Activated CD4-positive, alpha-beta T cell treated with anti-CD3 and anti-CD28 coated beads, Interleukin-2, Interleukin-6, amounts not matched to agents 100 ng/mL and 50 ng/mL, durations not matched to agents 16 hours and 8 hours (primary cell): Measurements from ENCODE around the gene POLA1.

Experiments
- DNase-seq: peaks from one replicate; pipeline ENCODE4 v3.0.0-alpha.2; 2020

POLA1 gene

DNA sequence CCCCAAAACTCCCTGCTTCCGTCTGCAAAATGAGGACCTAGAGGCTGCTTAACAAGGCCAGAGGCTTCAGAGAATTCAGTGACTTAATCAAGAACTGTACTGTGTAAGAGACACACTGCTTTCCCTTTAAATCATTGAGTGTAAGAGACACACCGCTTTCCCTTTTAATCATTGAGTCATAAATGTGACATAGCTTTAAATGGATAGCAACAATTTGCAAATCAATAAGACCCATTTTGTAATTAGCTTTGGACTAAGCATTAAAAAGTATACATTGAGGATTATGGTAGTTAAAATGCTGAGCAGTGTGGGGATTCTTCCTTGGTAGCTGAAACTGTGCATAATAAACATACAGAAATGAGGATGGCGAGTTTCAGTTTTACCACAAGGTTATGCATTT lies 290.2 kb downstream of the POLA1 start:
- DNase-seq, result no peak

DNA sequence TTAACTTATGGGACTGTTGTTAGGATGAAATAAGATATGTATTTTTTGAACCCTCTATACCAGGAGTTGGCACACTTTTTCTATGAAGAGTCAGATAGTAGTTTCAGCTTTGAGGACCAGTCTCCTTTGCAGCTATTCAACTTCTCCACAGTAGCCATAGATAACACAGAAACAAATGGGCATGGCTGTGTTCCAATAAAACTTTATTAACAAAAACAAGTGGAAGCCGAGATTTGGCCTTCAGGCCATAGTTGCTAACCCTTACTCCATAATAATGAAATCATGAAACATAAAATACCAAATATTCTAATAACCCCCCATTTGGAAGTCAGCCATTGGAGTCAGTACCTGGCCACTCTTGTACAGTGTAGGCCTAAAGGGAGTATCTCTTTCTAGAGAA lies 291.4 kb downstream of the POLA1 start:
- DNase-seq, result no peak

DNA sequence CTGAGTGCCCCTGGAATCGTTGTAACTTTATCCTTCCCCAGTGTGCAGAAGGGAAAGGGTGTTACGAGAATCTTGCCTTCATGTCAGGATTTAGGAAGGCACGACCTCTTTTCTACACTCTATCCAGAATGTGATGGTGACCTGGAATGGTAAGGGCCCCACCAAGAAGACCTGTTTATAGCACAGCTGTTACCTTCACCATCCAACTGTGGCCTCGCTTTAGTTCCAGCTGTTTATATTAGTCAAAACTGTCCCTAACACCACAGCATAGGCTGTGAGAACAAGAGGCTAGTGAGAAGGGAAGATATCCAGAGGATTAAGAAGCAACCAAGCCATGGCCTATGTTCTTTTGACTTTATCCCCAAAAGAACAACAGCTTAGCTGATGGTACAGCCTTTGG lies 294.0 kb downstream of the POLA1 start:
- DNase-seq, result no peak

DNA sequence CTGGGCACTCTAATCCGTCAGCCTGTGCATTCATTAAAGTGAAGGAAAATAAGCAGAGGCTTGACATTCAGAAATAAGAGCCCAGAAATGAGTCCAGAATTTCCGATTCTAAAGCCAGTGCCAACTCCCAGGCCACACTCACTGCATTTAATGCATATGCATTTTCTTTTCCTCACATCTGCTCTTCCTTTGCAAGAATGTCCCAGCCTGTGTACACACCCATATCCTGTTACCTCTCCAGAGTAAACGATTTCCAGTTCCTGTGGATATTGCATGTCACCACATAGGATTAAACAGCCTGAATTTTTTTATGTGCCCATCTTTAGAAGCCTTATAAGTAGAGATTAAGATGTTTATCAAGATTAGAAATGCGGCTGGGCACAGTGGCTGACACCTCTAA lies 294.6 kb downstream of the POLA1 start:
- no peak for DNase-seq

DNA sequence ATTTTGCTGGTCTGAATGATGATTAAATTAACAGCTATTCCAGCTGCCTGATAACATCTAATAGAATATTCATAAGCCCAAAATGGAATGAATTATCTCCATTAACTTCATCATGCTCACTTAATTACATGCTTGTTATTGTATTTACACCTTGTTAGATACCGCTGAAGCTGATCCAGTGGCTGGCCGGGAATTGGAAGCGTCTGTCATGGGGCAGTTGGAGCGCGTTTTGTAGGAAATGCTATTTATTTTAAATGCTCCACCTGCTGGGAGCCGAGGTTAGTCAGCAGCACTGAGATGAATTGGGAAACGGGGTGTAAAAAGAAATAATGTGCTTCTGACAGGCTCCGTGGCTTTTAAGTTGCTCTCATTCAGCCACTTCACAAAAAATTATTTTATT lies 296.8 kb downstream of the POLA1 start:
- no peak for DNase-seq

DNA sequence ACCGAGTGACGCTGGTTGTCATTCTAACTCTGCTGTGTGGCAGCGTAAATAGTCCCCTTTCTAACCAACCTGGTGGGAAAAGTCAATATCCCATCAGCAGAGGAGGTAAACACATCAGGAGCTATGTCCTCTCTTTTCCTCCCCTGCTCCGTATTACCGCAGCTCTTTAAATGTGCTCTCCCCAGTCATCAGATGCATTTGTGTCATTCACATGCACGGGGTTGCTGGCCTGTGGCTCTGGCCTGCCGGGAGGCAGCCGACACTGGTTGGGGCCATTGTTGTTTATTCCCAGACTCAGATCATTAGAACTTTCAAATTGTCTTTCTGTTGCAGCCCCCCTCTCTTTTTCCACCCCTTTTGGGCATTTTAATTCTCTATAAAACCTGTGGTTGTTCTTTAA lies 300.2 kb downstream of the POLA1 start:
- DNase-seq, result no peak

DNA sequence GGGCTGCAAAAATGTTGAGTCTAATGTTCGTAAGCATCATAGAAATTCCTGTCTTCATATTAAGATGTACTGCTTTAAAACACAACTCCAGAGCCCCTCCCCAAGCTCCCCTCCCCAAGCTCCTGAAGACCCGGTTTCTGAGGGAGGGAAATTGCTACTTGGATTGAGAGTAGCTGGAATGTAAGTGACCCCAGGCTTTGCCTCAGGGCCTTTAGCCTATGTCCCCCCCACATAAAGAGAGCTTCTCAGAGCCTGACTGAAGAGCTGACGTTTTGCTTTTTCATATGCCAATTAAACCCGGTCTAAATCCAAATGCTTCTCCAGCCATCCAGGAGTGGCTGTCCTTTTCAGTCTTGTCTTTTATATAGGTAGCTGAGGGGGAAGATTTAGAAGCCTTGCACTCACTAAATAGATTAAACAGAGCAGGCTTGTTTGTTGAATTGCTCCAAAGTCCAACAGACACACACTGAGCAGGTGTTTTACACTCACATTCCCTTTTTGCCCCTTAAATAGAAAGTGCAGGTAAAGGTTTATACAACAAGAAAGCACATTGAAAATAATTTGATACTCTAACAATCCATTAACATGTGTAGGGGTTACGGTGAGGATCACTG lies 302.5 kb downstream of the POLA1 start:
- no peak for DNase-seq

DNA sequence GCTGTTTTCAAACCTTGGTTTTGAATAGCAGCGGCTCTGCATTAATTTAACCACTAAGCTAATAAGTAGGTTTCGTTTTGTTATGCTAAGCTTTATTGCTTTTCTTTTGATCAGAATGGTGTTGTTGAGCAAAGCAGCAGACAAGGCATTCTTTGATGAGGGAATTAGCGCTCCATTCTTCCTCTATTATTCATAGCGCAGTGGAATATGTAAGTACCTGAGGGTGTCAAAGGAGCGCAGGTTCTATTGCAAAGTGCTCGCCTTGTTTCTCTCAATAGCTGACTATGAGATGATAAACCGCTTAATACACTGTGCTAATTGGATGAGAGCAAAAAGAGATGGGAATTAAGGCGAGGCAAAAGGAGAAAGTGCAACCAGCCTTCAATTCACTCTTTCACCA lies 305.8 kb downstream of the POLA1 start:
- DNase-seq, result no peak

DNA sequence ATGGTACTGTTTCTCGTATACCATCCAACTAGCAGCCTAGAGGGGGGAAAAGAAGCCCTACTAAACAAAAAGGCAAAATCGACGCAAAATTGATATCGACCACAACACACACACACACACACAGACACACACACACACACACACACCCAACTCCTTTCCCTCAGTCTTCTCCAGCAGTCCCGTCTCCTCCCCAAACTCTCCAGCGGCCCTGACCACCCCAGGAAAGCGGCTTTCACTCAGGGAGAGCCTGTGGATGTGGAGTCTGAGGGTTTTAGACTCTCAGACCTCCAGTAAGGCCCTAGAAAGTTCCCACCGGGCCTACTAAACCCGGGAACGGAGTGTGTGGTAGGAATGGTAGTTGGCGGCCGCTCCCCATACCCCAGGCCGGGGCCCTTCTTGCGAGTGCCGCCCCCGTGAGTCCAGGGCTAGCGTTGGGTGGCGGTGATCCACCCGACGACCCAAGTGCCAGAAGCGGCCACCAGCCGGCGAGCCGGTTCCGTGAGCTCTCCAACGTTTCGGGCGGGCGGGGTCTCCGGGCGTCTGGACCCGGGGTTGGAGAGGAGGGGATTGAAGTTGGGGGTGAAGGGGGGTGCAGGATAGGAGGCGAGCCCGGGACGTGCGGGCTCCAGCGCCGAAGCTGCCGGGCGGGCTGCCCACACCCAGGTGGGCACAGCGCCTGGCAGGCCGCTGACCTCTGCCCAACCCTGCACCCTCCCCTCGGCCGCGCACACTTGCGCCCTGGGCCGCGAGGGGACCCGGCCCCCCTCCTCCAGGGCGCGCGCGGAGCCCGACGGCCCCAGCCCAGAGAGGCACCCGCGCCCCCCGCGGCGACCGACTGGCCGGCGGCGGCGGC lies 308.3 kb downstream of the POLA1 start:
- DNase-seq, result no peak

DNA sequence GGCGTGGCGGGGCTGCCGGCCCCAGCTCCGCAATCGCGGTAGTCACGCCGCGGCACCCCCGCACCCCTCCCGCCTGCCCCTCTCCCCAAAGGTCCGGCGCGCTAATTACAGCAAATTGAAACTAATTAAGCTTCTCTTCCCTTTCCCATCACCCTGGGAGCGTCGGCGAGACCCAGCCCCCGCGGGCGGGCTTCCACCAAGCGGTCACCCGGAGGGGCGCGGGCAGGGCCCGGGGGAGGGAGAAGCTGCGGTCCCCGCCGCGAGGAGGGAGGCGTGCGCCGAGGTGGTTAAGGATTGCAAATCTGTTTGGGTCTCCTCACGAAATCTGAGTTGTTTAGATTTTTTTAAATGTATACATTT lies 308.9 kb downstream of the POLA1 start:
- DNase-seq, result no peak

DNA sequence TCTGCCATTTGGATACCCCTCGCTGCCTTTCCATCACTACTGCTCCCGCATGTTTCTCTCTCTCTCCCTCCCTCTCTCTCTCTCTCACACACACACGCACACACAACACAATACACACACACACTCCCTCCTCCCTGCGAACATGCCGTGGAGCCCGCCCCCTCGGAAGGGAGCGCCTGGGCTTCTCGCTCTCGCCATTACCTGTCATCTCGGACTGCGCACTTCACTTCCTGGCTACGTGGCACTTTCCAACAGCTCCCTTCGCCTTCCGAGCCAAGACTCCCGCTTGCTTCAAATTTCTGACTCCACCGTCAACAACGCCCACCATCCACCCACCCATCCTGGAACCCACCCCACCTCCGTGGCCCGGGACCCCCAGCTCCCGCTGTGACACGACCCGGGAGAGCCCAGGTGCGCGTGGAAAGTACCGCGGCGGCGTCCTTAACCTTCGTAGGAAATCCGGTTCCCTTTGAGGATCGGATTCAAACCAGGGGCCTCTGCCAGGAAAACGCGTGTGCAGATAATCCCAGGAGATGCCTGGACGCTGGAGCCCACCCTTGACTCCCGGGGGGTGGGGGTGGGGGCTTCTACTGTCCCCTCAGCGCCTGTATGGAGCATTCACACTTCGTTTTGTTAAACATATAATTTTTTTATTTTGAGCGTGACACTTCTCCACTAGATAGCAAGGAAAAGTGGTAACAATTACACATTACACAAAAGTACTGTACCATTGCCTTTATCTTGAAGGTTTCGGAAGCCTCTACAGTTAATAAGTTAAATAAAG lies 309.5 kb downstream of the POLA1 start:
- no peak for DNase-seq

DNA sequence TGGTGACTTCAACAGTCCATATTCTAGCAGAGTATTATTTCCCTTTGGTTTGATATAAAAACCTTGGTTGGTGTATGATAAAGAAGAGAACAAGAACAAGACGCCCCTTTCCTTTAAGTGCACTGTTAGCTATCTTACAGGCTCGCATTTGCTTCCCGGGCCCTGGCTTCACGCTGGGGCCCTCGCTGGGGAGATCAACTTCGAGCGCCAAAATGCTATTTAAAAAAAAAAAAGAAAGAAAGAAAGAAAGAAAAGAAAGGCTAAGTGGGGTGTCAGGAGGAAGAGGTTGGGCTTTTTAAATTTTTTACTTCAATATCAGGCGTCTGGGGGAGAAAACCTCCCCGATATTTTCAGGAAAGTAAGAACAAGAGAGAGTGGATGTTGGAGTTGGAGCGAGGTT lies 310.3 kb downstream of the POLA1 start:
- no peak for DNase-seq

DNA sequence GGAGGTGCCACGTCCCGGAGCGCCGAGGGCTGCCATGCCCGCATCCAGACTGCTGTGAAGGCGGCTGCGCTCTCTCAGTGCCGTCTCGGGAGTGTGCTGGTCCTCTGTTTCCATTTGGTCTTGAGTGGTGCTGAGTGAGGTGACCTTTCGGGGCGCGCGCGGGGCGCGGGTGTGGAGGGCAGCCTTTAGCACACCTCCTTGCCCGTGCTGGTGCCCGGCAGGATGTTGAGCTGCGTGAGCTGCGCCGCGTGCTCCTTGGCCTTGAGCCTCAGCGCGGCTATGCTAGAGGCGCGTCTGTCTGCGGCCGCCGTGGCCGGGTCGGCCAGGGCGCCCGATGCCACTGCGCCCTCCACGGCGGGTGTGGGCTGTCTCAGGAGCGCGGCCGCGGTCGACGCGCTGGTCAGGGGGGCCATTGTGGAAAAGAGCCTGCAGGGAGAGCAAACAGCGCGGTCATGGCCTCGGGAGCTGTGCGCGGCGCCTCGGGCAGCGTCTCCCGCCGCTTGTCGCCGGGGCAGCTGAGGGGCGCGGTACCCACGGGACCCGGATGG lies 310.8 kb downstream of the POLA1 start:
- no peak for DNase-seq

DNA sequence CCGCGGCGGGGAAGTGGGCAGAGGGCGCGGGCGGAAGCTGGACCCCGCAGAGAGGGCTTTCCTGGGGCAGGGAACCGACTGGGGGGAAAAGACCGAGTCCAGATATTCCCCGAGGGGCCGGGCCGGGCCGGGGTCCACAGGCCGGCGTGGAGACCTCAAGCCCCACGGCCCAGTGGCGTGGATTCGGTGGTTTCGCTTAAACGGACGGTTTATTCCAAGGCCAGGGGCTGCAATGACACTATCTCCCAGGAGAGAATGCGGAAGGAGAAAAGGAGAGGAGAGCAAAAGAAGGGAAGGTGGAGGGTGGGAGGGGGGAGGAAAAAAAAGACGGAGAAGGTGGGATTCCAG lies 311.3 kb downstream of the POLA1 start:
- no peak for DNase-seq

DNA sequence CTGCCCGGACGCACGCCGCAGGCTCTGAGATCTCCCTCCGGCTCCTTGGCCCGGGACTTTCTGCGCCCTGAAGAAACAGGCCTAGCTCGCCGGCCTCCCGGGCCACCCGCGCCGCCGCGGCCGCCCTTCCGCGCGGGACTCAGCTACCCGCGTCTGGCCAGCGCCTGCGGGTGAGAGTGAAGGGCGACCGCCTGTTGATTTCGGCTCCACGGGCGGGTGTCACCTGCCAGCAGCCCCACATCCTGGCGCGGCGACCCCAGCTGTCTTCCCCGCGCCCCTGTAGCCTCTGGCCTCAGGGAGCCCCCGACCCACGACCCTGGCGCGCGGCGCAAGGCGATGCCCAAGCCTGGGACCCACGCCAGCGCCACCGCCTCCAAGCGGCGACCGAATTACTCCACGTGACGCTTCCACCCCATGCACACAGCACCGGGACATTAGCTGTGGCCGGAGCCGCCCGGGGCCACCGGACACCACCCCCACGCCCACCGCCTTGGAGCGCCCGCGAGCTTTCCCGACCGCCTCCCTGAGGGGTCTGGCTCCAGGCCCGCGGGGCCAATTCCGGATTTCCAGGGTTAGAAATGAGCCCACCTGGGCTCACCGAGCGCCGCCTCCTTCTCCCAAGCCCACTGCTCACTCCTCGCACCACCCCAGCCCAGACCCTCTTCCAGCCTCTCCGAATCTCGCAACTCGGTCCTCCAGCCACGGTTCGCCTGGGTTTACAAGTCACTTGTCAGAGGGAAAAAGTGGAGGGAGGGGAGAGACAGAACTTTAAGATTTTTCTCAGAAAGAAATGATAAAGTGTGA lies 311.9 kb downstream of the POLA1 start:
- DNase-seq, result no peak

DNA sequence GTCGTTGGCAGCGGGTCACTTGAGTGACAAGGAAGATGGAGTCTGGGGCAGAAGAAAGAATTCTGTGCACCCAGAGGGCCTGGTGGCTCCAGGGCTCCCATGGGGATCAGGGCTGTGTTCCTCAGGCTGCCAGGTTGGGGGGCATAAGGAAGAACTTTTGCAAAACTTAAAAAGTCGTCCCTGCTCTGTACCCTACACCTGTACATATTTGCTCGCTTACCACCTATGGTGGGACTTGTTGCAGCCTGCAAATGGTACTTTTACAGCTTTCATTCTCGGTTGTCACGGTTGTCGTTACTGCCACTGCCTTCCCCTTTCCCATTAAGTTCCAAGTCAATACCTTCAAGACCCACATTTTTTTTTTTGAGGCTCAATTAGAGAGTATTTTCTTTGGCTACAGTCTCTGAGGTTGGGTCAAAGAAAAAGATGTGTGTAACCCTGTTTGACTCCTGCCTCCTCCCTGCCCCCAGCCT lies 312.9 kb downstream of the POLA1 start:
- DNase-seq, result no peak

DNA sequence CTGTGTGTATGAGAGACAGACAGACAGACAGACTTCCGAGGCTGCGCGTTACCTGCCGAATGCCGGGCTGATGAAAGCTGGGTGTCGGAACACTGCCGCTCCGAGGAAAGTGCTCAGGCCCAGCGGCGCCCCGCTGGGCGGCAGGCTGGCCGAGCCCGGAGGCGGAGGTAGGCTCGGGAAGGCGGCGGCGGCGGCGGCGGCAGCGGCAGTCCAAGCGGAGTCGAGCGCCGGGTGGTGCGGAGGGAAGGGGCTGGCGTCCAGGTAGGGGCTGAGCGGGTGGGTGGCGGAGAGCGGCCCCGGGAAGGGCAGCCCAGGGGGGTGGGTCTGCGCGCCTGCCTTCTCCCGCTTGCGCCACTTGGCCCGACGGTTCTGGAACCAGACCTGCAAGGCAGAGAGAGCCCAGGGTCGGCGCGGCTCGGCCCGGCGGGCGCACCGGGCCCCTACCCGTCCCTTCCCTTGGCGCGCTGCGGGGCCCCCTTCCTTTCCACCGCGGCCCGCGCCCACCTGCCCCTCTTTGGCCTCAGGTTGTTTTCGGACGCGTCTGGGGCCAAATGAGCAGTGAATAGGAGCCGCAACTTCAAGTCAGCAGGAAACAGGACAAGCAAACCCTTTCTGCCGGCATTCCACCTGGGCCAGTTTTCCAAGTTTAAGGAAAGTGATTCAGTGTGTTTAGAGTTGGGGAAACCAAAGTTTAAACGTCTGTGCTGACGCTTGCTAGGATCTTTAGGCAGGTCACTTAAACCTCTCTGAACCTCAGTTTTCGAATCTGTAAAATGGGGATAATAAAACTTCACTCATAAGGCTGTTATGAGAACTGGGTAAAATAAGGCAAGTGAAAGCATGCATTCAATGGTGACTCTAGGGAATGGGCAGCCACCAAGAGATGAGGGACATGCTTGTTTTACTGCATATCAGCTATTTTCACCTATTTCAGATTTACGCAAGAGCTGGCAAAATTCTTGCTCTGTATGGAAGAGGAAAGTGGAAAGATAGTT lies 313.6 kb downstream of the POLA1 start:
- DNase-seq, result no peak

DNA sequence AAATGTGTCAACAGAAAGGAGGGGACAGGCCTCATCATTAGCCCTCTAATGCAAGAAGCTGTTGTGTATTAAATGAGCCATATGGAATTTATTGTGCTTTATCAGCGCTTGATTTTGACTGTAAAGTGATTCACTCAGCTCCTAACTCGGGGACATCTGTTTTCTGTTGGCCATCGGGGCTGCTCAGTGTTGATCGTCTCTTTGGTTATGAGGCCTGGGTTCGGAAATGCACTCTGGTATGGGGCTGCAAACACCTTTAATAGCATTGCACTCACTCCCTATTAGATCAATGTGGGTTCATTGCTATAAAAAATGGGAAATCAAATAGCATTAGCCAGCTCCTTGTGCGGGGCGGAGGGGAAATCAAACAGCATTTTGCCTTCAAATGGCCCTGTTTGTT lies 315.7 kb downstream of the POLA1 start:
- DNase-seq, result no peak

DNA sequence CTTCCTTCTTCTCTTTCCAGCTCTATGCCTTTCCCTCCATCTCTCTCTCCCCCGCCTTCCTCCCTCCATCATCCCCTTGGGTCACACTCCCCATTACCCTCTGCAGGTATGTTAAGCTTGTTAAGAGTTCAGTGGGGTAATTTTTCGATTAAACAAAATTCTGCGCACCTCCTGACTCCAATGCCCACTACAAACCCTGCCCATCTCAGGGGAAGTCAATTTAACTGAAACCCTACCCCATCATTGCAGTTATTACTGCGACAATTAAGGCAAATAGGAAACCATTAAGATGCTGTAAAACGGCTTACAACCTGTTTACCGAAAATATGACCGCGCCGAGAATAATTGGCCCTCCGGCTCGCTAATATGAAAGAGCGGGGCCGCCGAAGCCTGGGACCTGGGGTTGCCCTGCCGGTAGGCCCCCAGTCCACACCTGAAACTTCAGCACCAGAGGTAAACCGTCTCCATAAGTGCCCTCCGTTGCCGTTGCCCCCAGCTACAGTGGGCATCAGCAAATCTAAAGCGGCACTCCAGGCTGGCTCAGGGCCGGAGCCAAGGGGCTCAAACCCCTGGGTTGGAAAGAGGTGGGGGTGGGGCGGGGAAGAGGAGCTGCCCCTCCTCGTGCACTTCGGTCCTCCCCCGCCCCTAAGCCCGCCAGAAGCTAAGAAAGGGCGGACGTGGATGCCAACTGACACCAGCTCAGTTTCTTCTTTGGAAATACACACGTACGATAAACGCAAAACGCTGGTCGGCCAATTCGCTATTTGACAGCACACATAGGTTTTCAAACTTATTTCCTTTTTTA lies 317.3 kb downstream of the POLA1 start:
- no peak for DNase-seq

DNA sequence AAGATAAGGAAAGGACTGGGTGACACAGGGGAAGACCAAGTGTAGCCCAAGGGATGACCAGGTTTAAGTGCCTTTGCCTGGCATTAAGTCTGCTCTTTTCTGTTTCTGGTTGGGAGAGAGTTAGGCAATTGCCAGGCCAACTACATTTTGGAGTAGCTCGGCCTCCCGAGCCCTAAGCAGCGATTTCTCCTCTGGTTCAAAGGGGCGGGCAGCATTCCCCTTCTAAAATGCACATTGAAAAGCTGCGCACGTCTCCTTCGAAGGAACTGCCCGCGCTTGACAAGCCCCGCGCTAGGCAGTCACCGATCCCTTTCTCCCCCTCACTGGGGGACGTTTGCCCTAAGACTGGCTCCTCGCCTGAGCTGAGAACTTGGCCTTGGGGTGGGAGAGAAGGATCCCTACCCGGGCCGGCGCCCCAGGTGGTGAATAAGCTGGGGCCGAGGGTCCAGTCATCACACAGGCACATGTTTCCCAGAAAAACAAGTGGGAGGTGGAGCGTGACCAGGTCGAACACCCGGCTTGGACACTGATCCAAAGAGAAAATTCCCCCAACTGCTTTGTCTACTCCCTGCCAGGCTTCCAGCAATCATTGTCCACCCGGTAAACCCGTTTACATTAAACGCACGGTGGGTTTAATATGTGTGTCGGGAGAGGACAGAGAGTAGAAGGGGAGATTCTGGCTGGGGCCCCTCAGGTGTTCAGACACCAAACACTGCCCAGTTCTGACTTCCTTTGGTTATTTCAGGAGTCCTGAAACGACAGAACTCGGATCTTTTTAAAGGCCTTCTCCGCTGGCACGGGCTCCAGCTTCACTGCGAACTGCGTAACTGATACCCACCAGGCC lies 318.1 kb downstream of the POLA1 start:
- no peak for DNase-seq
